ENCODE results near the gene DGLUCY.
"Not testable (repeated sequence)": the region's sequence is repeated elsewhere in the genome, so short reads cannot be mapped to it uniquely, and the experiment has no call there.

The DGLUCY gene

DNA sequence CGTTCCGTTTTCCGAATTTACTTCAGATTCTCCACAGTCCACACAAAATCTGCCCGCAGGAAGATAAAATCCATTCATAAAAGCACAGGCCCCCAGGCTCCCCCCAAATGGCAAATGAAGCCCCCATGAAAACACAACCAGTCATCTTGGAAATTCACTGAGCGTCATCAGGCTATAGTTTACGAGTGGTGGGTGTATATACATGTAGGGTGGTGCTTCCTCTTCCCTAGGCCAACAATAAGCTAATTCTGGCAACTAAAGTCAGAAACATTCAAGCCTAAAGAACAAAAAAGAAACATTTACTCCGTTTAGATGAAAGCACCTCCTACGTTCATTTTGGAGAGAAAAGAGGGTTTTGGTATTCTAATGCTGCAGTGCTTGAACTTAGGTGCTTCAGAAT is 124.8 kb downstream of the DGLUCY start:
- DNase-seq, result no peak

DNA sequence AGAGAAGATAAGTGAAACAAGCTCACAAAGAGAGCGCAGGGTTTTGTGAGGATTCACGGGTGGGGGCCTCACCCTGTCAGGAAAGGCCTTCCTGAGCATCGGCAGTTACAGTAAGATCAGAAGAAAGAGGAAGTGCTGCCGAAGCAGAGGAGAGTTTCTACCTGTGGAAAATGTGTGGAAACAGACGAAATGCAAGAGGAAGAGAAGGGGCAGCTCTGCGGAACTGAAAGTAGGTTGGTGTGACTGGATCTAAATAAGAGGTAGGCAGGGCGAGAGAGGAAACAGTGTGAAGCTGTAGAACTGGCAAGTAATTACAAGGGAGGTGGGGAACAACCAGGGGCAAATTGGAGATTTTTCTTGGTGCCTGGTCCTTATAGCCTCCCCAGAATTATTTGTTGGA is 128.0 kb downstream of the DGLUCY start:
- no peak for DNase-seq

DNA sequence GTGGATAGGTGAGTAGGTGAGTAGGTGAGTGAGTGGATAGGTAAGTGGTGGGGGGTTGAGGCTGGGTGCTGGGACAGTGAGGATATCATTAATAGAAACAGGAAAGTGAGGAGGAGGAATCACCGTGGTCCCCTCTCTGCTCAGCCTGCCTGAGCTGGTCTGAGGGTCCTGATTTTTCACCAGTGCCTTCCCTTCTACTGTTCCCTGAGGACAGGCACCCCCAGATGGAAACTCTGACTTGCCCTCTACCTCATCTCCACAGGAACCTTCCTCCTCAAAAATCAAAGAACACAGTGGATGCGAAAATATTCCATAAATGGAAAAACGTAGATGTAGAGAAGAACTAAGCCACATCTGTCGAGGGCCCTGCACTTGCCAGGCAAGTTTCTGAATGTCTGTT is 128.8 kb downstream of the DGLUCY start:
- DNase-seq, result no peak

DNA sequence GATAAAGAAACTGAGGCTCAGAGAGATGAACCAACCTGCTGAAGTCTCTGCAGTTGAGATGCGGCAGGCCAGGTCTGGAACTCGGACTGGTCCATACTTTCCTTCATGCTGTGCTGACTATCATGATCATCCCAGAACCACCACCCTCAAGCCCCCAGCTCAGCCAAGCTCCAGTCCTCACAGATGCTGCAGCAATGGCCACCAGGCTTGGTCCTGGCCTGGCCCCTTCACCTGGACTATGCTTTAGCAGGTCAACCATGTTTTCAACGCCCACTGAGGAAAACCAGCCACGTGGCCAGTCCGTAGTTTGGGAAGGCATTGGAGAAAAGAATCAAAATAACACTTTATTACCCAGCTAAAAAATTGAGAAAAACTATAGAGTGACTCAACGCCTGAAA is 129.2 kb downstream of the DGLUCY start:
- DNase-seq, result no peak

DNA sequence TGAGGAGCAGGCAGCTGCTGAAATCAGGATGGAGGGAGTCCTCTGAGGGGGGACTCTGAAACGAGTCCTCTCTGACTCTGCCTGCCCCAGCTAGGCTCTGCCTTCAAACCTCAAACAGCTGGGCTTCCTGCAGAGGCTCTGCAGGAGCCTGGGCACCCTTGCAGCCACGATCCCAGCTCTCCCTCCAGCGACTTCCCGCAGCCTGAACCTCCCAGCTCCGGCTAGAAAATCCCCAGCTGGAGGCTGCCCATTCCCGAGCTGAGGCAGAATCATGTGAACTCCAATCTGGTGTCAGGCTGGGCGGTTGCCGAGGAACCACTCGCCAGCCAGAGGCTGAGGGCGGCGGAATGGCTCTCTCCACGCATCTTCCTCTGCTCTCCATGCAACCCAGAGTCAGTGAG is 130.6 kb downstream of the DGLUCY start, which contains the start of gene GPR68:
Gene GPR68 (minus strand): TSS at position 204 of the 401 bp plus-strand sequence. CDS start 9,654 bp downstream, outside the sequence.
- DNase-seq, result peak; percentile 71

DNA sequence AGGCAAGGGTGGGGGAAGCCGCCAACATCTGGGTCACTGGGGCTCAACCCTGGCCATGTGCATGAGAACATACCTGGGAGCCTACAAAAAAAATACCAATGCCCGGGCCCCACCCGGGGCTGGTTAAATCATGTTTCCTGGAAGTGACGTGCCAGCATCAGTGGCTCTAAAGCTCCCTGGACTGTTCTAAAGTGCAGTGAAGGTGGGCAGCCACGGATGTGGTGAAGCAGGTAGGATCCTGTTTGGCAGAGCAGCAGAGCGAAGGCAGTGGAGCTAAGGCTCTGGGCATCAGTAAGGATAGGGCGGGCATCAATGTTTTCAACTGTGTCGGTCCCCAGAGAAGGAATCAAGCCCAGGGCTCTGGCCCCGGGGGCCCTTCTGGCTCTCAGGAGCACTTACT is 131.2 kb downstream of the DGLUCY start:
- no peak for DNase-seq

DNA sequence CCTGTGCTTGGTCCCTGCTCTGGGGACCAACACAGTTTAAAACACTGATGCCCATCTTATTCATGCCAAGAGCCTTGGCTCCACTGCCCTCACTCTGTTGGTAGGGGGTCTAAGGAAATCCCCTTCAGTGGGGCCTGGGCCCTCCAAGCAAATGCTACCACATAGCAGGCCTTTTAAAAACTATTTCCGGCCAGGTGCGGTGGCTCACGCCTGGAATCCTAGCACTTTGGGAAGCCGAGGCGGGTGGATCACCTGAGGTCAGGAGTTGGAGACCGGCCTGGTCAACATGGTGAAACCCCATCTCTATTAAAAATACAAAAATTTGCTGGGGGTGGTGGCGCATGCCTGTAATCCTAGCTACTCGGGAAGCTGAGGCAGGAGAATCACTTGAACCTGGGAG is 131.7 kb downstream of the DGLUCY start:
- DNase-seq, result not testable (repeated sequence)

DNA sequence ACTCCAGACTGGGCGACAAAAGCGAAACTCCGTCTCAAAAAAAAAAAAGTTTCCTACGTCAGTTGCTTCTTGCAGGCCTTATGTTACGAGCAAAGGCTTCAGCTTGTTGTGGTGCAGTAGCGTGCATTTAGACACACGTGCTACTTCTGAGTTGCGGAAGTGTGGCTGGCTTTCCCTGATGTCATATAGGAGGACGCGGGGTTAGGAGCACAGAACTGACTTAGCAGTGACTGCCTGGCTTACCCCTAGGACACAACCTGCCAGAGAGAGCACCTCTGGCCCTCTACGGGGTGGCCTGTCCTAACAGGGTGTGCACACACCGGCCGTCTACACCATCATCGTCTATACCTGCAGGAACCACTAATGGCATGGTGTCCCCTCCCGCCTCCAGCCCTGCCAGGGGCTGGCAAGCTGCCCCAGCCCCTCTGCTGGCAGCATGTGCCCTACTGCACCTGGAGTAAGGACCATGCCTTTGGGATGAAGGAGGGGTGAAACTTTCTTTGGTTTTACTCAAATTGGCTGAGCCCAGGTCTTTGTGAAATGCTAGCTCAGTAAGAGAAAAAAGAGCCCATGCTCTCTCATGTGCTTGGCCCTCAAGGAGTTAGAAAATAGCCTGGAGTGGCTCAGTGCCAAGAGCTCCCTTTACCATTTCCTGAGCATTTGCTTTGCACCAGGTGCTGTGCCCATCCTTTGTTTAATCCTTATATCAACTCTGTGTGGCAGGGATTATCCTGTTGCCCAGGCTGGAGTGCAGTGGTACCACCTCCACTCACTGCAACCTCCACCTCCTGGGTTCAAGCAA is 132.4 kb downstream of the DGLUCY start:
- DNase-seq, result peak; percentile 69

DNA sequence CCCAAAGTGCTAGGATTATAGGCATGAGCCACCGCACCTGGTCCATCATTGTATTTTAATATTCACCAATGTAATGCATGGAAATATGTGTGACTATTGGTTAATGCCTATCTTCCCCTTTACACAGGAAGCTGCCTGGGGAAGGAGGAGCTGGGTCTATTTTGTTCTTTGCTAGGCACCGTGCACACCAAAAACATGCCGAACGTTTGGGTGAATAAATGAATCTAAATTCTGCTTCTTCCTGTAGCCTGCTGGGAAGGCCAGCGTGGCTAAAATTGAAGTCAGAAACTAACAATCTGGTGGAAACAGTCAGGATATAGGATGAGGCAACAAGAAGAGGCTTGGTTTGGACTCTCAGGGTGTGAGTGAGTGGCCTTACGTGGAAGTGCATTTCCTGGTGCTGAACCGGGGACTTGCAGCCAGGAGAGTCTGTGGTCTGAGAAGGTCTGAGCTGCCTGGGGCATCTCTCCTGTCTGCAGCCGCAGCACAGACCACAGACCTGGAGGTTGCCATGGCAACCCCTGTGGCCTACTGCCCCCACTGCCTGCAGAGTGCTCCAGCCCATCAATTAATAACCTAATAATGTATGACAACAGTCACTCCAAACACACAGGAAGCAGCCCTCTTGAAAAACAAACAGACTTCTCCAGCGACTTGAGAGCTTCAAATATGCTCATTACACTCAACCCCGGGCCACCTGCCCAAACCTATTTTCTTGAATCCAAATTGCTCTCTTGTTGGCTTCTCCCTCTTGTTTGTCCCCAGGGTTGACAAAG is 136.2 kb downstream of the DGLUCY start:
- DNase-seq, result peak; percentile 69

DNA sequence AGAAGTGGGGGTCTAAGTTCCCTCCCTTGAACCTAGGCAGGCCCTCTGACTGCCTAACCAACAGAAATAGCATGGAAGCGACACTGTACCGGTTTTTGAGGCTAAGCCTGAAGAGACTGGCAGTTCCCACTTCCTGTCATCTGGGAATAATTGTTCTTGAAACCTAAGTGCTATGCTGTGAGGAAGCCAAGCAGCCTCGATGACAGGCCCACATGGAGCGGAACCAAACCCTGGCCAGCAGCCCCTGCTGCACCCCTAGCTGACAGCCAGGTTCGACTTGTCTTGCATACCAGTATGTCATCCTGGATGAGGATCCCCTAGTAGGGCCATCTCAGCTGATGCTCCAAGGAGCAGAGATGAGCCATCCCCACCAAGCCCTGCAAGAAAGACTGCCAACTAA is 137.0 kb downstream of the DGLUCY start:
- DNase-seq, result no peak

DNA sequence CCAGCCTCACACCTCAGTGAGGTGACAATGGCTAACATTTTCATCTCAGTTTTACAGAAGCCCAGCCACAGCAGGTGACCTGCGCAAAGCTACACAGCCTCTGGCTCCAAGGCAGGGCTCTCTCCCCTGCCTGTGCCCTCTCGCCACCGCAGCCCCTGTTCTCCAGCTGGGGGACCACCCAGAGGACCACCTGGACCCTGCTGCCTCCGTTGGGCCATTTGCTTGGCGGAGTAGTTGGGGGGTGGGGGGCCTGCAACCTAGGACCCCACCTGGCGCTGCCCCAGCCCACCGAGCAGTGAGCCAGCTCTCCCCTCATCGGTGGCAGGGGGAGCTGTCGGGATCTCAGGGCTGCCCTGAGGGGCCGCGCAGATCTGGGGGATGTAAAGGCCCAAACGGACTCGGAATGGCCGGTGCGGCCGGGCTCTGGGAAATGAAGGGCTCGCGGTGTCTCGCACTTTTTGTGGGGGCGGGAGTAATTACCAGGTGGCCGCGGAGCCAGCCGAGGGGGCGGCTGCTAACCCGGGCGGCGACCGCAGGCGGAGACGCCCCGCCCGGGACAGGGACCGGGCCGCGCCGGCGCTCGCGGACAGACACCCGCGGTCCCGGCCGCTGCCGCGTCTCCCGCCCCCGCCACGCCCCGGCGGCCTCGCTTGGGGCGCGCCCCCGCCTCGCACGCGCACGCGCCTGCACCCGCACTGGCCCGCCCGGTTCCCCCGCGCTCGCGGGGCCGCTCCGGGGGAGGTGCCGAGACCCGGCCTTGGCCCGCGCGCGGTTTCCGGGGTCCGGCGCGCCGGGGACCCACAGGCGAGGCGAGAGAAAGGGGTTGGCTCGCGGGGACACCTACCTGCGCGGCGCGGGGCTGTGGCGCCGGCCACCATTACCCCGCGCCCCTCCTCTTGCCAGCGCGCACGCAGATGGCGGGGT is 139.3 kb downstream of the DGLUCY start:
- DNase-seq, result peak; percentile 21

DNA sequence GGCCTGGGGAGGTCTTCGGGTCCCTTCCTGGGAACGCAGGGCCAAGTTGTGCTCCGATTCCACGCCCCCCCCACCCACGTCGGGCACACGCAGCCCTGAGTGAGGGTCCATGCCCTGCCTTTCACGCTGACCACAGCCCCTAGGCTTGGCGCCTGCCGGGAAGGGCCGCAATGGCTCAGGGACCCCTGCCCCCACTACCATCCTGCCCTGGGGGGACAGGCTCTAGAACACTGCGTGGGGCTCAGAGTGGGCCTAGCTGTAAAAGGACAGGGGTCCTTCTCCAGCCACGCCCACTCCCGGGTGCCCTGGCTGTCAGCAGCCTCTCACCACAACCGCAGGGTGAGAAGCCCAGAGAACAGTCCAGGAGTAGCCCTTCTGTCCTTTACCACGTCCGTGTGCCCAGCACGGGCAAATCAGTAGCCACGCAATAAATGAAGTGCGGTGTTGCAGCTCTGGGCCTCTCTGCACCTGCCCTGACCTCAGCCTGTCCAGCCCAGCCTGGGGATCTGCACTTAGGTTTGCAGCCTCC is 140.0 kb downstream of the DGLUCY start:
- DNase-seq, result no peak

DNA sequence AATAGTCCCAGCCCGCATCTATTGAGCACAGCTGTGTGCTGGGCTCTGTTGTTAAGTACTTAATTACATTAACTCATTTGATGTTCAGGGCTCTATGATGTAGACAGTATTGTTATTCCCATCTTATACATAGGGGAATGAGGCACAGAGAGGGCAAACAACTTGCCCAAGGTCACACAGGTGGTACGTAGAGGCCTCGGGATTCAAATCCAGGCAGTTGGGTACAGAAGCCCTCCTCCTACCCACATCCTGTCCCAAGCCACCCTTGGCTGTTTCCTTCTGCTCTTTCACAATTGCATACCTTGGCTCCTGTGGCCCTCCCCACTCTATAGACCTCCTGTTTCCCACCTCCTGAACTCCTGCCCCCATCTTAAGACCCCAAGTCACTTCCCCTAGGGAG is 140.6 kb downstream of the DGLUCY start:
- no peak for DNase-seq

DNA sequence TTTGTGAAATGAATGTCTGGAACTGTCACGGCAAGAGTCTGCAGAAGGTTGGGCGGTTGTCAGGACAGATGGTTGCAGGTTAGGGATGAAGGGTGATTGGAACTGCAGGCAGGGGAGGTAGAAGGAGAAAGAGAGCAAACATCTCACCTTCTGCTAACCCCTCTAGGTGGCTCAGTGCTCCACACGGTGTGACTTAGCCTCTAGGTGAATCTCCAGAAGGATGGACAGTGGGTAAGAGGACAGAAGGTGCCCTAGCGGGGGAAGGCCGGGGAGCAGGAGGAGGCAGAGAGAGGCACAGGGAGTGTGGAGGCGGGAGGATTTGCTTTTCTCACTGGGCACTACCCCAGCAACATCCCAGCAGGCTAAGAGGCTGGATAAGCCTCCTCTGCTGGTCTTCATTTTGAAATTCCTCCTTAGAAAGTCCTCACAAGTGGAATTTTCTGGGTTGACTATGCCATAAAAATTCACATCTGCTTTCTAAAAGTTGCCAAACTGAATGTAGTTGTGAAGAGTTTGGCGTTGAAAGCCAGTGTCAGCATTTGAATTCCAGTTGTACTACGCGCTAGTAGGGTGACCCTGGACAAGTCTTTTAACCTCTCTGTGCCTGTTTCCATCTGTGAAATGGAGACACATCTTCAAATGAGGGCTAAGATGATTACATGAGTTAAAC is 141.3 kb downstream of the DGLUCY start:
- peak; percentile 27 for DNase-seq

DNA sequence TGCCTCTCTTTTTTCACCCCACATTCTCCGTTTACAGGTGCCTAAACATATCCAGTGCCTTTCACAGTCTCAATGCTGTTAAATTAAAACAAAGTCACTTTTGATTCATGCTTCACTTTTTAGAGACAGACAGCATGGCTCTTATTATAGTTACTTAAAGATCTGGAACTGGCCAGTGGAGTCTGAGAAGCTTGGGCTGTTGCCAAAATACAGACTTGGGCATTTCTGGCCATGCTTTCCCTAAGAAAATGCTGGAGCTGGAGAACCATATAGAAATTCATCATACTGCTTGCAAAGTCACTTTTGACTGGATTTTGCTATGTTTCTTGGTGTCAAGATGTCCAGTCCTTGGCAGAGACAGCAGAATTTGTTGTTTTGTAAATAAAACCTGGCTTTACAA is 142.8 kb downstream of the DGLUCY start:
- no peak for DNase-seq

DNA sequence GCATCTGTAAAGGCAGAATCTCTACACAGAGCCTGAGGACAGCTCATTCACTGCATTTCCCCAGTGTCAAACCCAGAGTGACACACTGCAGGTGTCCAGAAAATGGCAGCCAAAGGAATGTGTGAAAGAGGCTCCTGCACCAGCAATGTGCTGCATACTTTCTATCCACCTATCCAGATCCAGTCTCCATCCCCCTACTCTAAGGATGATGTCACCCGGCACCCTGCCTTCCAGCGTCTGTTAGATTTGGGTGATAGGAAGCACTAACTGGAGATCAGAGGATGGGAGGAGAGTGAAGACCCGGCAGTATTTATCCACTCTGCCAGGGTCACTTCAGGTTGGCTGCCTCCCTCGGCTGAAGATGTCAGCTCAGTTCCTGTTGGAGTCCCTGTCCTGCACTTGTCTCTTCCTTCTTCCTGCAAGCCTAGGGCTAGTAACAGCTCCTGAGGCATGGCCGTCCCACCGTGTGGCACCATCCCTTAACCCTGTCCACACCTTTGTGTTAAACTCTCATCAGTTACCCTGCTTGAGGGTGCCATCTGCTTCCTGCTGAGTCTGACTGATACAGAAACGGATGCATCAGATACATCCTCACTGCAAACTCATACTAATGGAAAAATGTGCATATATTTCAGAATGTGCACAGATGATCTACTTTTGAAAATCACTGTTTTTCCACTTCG is 143.6 kb downstream of the DGLUCY start:
- no peak for DNase-seq

DNA sequence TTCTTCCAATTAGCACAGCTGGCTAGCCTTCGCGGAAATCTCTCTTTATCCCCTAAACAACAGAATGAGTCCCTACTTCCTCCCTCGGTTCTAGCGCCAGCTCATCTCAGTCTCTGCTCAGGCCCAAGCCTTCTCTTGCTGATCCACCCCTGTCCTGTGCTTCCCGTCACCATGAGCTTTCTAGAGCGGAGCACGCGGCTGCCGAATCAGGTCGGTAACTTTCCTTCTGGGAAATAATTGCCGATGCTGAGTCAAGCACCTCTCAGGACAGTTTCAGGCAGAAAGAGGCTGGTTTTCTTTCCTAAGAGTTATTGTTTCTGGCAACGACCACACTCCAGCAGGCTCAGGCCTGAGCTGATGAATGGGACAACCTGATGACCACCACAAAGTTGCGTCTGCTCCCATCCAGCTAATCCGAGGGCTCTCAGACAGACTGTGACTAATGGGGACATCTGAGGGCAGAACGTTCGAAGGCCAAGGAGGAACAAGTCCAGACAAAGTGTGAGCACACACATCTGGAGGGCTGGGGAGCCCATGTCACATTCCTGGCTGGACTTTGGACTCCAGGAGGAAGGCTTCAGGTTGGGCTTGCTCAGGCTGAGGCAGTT is 144.2 kb downstream of the DGLUCY start:
- no peak for DNase-seq

DNA sequence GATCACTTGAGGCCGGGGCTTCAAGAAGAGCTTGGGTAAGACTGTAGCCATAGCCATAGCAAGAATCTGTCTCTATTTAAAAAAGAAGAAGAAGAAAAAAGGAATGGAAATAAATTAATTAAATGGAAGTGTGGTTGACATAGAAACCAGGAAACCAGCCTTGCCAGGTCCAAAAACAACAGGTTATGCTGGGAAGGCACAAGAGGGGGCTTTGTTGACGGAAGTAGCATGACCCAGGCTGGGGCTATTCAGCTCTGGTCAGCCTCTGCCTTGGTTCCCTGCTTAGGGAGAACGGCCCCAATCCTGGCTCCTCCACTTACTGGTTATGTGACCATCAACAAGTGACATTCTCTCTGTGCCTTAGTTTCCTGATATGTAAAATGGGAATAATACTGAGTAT is 145.0 kb downstream of the DGLUCY start:
- no peak for DNase-seq

DNA sequence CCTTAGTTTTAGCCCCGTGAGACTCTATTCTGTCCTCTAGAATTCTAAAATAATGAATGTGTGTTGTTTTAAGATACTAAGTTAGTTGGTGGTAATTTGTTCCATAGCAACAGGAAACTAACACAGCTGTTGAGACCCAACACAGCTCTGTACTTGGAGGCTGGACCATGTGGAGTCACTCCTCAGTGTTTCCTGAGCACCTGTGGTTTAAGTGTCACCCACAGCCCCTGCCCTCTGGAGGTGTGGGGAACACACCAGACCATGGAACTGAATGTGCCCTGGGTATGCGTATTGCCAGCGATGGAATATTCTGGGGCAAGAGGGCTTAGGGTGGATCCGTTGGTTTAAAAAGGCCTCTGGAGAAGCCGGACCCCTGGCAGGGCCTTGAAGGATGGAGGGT is 147.2 kb downstream of the DGLUCY start:
- no peak for DNase-seq

DNA sequence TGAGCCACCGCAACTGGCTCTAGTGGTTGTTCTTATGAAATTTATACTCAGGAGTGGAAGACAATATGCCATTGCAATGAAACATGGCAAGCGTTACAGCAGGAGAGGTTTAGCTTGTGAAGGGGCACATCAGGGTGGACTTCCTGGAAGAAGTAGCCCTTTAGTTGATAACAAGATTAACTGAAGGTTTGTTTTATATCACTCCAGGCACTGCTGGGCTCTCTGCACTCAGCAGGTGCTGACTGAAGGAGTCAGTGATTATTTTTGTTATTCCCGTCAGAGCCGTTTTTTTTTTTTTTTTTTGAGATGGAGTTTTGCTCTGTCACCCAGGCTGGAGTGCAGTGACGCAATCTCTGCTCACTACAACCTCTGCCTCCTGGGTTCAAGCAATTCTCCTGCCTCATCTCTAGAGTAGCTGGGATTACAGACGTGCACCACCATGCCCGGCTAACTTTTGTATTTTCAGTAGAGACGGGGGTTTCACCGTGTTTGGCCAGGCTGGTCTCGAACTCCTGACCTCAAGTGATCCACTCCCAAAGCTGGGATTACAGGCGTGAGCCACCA is 148.2 kb downstream of the DGLUCY start:
- no peak for DNase-seq

DNA sequence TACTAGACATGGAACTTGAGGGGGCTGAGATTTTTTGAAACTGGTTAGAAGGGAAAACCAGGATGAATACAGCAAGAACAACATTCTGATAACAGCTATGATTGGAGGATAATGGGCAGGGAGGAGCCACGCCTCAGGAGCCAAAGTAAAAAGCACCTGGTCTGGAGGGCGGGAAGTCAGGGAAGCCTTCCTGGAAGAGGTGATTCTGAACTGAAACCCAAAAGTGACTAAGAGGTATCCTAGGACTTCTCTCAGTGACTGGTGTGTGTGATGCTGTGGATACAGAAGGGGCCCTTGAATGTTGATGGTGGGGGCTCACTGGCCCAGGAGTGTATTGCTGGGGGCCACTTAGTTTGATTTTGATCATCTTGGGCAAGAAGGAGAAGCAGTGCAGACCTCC is 149.5 kb downstream of the DGLUCY start:
- DNase-seq, result no peak

Data from NCI-H2171 (cell line).